Glutamatergic neuron (in vitro differentiated cells): ENCODE data around the gene INPP4A. TPM values are rescaled to one million over a fixed set of nuclear protein-coding genes. Genes with fewer than 3 reads are reported as not detected.

ENCODE experiments used
- DNase-seq: peaks from one replicate; pipeline ENCODE4 v3.0.0; 2022
- H3K27ac Mint-ChIP-seq: one replicate; pipeline ENCODE4 v1.8.0; 2020; ENCODE audit warnings: mild to moderate bottlenecking, mixed read lengths, inconsistent platforms; ENCODE audit not compliant: unreplicated experiment
- H3K27me3 Mint-ChIP-seq: one replicate; pipeline ENCODE4 v1.8.0; 2020; ENCODE audit warnings: mild to moderate bottlenecking, moderate library complexity, mixed read lengths, inconsistent platforms; ENCODE audit not compliant: unreplicated experiment
- H3K36me3 Mint-ChIP-seq: one replicate; pipeline ENCODE4 v1.8.0; 2020; ENCODE audit warnings: mild to moderate bottlenecking, mixed read lengths, inconsistent platforms; ENCODE audit not compliant: unreplicated experiment
- H3K4me1 Mint-ChIP-seq: one replicate; pipeline ENCODE4 v1.8.0; 2020; ENCODE audit warnings: mild to moderate bottlenecking, low read depth, mixed read lengths, inconsistent platforms; ENCODE audit not compliant: unreplicated experiment
- H3K4me3 Mint-ChIP-seq: one replicate; pipeline ENCODE4 v1.8.0; 2020; ENCODE audit warnings: mild to moderate bottlenecking, mixed read lengths, inconsistent platforms; ENCODE audit not compliant: unreplicated experiment
- H3K9me3 Mint-ChIP-seq: one replicate; pipeline ENCODE4 v1.8.0; 2020; ENCODE audit warnings: mild to moderate bottlenecking, moderate library complexity, mixed read lengths, inconsistent platforms; ENCODE audit not compliant: unreplicated experiment
- CTCF ChIP-seq: fragments of 200-600 bp; sonication (generic); IDR thresholded peaks from one replicate; pipeline ENCODE4 v1.5.0; 2021; ENCODE audit not compliant: partially characterized antibody, unreplicated experiment
- total RNA-seq: library from RNA; stranded (reverse); fragmentation: NEBNext Ultra II Directional; extraction: Animal tissue kit (Norgen Biotek cat#: 25700); gene quantifications from one replicate; pipeline ENCODE4 v1.2.1, GENCODE V29; 2021; ENCODE audit not compliant: unreplicated experiment

INPP4A gene
- total RNA-seq, 1 donor from 2014 or later = 54.5 TPM

GRCh38 chr2:98643496-98644100 lies 198.9 kb downstream of the INPP4A start:
- Mint-ChIP-seq H3K27ac (no peak overlapping the region), H3K4me3 (no peak overlapping the region), H3K27me3 (no peaks in the 10 kb centered on the region), H3K4me1 (peaks cover 7% of the 10 kb centered on the region), H3K9me3 (peaks cover 3% of the 10 kb centered on the region), H3K36me3 (no peaks in the 10 kb centered on the region)
- TF ChIP-seq CTCF = no peak
- no peak for DNase-seq

Other genes with a start within 250 kb of the INPP4A start
- 7.6 TPM for gene CNGA3, start 98.4 kb upstream of the INPP4A start, total RNA-seq
- gene COA5, start 163.7 kb downstream of the INPP4A start, total RNA-seq = 29.6 TPM
- gene UNC50, start 163.7 kb downstream of the INPP4A start, total RNA-seq = 43.0 TPM